GM19395 (cell line): ENCODE results near the gene BRD1.

ENCODE experiments used
- ATAC-seq: cut with Tn5 transposase; IDR thresholded peaks from one replicate; pipeline ENCODE4 v1.9.1; 2021; ENCODE audit warnings: mild to moderate bottlenecking, moderate library complexity; ENCODE audit not compliant: unreplicated experiment

BRD1 gene

DNA sequence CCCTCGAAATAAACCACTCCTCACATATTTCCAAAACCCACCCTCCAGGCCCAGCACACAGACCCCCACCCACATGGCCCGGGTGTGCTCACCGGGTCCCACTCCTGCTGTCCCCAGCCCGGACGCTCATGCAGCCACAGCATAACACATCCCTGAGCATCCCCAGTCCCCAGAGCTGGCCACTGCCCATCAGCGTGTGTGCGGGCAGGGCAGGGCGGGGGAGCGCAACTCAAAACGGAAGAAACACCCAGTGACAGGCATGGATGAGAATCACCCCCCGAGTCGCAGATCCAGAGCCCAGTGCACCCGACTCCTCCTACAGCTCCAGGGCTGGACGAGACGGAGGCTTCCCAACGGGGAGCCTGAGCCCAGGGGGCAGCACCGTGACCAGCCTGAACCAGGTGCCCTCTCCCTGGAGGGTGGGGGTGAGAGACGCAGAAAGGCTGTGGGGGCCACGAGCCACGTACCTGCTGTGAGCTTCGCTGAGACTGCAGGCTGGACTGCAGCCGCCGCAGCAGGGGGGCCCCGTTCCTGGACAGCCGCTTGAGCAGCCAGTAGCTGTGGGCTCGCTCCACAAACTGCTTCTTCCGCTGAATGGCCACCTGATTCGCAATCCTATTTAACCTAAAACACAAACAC lies 23.8 kb downstream of the BRD1 start:
- no peak for ATAC-seq

DNA sequence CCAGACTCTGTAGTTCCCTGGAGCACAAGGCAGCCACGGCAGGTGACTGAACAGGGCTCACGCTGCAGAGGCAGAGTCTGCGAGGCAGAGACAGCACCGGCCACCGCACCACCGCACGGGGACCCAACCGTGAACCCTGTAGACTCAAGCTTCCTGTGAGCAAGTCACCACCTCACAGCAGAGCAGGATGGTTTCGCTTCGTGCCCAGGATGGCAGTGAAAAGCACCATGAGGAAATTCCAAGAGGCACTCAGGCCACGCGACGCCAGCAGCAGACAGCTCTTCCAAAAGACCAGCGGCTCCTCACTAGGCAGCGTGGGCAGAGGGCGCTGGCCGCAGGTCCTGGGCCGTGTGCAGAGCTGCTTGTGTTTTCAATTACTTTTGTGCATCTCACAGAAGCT lies 24.5 kb downstream of the BRD1 start:
- ATAC-seq: no peak

DNA sequence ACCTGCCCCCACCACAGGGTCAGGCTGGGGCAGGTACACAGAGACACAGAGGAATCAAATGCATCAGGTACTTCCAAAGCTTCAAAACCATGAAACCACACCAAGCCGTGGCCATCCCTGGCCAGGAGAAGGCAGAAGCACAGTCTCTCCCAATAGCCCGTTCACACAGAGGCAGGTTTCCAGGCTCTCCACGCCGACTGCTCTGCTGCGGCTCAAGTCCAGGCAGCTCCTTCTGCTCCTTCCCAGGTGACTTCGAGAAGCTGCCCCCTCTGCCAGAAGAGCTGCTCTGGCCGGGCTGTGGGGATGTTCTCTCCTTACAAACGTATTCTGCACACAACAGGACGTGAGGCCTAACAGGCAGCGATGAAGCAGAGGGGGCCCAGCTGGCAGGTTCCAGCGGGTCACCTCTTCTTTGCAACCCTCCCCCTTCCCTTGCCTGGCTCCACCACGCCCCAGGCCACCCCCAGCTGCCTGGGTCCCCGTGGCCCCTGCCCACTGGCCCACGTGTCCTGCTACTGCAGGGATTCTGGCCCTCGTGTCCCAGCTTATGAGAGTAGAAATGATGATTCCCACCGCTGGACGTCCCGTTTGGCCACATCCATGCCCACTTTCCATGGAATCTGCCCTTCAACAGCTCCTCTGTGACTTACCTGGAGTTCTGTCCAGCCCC lies 26.1 kb downstream of the BRD1 start:
- no peak for ATAC-seq

DNA sequence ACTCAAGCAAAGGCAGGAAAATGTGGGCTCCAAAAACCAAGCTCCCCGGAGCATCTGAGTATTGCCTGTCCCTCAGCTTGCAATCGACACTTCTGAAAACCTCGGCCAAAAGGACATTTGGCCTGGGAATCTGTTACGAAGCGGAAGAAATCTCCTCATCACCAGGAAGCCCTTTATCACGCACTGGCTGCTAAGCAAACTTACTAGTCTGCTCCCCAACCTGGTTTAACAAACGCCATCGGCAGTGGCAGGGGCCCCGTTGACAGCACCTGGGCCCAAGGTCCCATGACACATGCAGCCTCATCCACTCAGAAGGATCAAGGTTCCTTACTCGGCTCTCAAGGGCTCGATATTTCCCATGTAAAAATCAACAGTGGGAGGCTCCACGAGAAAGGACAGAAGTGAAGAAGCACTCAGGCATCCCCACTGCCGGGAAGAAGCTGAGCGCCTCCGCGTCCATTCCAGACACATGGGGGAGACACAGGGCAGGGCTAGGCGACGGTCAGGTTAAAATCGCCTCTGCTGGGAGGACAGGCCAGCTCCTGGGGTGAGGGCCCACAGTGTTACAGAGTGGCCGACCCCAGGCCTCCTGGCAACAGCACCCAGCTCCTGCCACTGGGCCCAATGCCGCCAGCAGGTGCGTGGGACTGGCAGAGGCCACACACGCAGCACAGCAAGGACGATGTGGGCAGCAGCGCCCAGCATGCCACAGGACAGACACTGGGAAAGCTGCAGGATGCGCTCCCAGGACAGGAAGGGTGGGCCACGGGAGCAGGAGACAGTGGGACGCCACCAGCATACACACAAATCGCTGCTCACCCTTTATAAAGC lies 27.1 kb downstream of the BRD1 start:
- no peak for ATAC-seq

DNA sequence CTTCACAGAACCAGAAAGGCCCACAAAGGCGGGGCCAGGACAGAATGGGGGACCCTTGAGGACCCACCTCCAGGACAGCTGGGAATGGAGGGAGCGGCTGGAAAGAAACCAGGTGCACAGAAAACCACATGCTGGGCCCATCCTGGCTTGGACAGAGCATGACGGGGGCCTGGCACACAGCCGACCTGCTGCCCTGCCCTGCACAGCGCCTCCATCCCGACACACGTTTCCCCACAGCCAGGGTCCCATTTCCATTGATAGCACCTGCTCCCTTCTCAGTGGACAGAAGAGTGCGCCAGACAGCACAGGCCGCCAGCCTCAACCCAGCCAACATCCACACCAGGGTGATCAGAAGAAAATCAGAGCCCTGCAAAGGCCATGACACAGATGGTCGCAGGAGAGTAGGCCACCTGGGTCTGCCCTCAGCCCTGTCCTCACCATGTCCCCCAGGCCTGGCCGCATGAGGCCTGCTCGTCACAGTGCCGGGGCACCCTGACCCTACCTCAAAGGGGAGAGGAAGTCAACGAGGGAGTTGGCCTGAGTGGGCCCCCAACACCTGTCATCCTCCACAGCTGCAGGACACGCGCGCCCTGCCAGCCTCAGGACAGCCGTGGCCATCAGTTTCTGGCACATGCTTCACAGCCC lies 28.1 kb downstream of the BRD1 start:
- no peak for ATAC-seq

DNA sequence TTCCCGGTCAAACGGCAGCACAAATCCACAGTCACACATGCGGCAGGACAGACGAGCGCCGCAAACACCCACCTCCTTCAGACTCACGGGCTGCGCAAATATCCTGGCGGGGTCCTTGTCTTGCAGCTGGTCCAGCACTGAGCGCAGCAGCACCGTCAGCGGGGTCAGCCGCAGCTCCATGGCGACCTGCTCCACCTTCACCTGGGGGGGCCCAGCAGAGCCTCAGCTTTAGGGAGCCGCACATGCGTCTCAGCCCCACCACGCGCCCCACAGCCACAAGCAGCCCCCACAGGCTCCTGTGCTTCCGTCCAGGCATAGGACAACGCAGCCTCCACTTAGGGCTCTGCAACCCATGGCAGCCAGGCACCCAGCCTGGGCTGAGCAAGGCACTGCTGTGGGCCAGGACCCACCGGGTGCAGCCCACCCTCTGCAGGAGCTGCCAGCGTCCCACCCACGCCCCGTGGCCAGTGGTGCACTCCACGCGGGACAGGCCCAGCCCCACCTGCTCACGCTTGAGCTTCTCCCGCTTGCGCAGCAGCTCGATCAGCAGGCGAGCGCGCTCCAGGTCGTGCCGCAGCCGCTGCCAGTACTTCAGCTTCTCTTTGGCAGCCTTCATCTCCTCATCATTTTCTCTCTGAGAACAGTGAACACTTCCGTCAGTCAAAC lies 29.1 kb downstream of the BRD1 start:
- no peak for ATAC-seq

DNA sequence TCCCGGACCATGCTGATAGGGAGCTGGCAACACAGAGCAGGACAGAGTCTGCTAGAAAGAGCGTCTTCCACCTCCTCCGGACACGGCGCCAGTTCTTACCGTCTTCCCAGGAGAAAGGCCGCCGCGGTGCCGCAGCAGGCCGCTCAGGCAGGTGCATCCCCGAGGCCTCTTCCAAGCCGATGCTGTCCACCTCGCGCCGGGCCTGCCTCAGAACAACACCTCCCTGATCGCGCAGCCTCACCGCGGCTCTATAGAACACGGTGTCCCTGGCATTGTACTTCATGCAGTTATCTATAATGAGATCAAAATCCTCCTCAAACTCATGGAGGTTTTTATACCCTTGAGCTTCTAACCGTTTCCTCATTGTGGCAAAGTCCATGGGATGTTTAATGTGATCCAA lies 30.0 kb downstream of the BRD1 start:
- ATAC-seq: no peak

DNA sequence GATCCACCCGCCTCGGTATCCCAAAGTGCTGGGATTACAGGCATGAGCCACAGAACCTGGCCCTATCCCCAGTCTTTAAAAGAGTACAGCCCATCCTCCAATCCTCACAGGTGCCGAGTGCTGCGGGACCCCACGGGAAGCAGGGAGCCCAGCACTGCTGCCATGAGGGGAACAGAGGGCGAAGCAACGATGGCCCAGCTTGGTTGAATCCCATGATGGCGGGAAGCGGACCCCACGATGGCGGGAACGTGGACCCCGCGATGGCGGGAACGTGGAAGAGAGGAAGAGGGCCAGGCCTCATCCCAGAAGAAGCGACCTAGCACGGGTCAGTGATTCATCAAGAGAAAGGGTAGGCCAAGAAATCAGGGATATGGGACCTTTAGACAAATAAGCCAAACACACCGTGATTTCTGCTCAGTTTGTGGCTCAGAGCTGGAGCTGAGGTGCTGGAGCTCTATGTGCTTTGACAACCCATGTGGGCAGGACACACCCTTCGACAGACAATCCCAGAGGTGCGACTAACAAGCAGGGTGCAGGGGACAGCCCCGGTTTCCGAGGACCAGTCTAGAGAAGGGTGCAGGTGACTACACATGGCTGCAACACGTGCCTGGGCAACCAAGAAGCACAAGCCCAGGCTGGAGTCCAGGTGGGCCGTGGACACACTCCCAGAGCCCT lies 30.9 kb downstream of the BRD1 start:
- no peak for ATAC-seq

DNA sequence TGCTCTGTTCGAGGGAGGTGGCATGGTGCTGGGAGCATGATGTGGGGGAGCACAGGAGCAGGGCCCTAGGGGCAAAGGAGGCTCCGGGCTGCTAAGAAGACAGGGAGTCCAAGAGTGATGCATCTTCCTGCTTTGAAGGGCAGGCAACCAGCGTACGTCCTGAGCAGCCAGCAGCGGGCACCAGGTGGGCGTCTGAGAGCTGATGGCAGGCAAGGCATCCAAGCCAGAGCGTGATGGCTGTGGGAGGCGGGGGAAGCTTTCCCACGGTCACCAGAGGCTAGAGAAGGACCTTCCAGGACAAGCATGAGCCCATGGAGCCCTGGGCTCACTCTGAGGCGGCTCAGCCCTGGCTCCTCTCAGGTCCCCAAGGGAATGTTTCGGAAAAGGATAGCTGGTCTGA lies 32.2 kb downstream of the BRD1 start:
- no peak for ATAC-seq

DNA sequence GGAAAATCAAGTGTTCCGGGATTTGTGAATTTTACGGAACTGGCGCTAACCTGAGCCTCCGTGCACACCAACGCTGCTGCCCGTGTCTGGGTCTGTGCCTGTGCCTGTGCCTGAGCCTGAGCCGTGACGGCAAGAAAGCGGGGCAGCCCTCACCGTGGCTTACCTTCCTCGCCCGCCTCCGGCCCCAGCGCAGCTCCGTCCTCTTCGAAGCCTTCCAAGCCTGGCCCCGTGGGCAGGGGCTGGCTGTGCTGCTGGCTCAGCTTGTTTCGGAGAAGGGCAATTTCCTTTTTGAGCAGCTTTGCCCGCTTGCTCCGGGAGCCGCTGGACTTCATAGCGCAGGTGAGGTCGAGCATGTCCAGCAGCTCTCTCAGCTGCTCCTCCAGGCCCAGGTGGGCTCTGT lies 33.8 kb downstream of the BRD1 start:
- ATAC-seq: no peak

DNA sequence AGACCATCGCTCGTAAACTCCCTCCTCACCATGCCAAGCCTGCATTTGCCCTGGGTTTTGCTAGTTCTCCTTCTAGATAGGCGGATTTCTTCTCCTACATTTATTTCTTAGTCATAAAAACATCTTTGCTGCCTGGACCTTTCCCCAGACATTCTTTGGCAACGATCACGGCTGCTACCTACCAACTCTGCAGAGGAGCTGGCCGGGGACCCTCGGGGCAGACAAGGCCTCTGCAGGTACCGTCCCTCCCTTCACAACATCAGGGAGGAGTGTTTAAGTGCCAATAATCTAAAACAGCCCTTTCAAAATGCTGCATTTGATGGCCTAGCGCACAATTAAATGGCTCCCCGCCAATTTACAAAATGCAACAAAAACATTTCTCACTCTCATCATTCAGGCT lies 34.4 kb downstream of the BRD1 start:
- ATAC-seq: no peak

DNA sequence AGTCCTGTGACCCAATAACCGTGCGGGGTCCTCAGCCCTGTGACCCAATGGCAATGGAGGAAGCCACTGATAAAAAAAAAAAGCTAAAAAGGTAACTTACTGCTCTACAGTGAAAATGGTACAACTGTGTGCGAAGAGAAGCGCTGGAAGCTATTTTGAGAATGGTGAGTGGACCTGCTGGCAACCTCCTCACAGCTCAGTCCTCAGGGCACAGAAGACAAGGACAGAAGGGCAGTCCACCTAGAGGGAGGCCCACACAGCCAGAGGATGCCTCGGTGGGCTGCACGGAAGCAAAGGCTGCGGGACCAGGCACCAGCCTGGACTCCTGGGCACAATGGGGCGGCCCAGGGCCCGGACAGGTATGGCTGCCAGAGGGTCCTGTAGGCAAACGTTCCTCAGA lies 35.6 kb downstream of the BRD1 start:
- ATAC-seq: no peak

DNA sequence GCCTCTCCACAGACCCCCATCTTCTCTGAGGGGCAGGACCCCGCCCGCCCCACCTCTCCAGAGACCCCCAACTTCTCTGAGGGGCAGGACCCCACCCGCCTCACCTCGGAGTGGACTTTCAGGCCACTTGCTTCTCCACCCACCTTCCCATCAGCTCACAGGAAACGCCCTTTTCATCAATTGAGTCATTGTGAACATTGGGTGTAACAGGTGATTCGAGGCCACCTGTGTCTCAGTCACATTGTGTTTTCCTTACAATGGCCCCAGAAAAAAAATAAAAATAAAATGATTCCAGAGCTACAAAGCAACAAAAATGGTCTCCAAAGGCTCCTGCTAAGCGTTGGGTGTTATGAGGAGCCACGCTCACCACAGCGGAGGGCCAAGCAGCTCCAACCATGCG lies 36.0 kb downstream of the BRD1 start:
- no peak for ATAC-seq

DNA sequence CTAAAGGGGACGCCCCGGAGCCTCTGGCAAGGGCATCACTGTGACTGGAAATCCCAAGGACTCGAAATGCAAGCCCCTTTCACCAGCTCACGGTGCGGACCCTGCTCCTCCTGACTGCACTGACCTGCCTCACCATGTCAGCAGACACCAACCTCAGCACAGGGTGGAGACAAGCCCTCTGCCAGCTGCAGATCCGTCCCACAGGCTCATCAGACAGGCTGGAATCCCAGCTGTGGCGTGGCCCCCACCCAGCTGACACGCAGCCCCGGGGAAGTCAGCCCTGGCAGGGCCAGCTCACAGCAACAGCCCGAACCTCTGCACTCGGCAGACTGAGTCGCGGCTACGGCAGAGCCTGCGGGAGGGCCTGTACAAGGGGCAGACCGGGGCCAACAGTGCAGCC lies 36.8 kb downstream of the BRD1 start:
- no peak for ATAC-seq

DNA sequence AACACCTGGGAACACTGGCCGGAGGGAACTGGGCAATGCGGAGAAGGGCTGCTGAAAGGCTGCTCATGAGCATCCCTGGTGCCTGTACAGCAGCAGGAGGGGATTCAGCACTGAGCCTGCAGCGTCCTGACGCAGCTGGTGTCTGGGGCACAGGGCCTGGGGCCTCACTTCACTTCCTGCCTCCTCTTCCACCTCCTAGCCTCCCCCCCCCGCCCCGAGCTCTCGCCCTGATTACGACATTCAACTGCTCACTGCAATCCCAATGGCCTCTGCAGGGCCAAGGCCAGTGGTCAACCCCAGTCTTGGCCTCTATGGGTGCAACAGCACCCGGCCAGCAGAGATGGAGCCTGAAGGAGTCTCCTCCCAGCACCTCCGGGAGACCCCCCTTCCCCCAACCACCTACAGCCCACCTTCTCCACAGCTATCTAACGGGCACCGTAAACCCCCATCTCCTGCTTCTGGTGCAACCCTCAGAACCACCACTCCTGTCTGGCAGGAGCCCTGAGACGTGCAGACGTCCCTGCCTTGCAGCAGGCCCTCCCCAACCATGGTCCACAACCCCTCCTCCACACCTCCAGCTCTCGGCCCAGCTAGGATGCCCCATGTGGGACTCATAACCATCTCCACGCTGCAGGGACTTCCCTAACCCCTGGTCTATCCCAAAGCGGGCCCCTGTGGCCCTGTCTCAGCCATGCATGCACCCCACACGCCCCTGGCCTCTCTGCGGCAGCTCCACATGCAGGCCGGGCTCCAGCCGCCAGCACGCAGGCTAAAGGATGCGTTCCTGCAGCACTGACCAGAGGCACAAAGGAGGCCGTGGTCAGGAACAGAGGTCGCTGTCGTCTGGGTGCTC lies 38.2 kb downstream of the BRD1 start:
- ATAC-seq: no peak

DNA sequence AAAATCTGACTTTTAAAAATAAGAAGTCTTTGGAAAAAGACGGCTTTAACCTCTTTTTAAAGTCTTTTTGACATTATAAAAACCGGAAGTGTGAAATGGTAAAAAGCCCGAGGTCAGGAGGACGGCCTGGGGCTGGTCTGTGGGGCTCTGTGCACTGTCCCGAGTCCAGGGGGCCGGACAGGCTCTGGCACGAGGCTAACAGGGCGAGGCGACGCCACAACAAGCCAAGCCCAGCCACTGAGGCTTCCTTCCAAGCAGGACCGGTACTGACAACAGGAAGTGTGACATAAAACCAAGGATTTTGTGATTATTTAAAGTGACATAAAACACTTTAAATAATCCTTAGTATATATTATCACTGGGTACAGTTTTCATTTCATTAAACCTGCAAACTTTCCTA lies 39.2 kb downstream of the BRD1 start:
- no peak for ATAC-seq

DNA sequence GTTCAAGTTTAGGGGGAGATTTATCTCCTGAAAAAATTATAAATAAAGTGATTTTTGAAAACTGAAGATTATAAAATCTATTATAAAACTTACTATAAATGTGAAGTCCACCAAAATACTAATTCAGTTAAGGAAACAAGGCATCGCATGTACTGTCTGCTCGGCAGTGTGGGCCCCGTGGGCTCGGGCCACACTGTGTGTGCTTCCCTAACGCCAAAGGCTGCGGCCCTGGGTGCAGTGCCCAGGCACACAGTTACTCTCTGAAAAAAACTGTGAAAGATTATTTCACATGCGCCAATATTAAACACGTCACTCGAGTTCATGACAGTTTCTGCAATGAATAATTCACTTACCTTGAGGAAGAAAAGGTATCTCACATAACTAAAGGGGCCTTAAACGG lies 39.8 kb downstream of the BRD1 start:
- no peak for ATAC-seq

DNA sequence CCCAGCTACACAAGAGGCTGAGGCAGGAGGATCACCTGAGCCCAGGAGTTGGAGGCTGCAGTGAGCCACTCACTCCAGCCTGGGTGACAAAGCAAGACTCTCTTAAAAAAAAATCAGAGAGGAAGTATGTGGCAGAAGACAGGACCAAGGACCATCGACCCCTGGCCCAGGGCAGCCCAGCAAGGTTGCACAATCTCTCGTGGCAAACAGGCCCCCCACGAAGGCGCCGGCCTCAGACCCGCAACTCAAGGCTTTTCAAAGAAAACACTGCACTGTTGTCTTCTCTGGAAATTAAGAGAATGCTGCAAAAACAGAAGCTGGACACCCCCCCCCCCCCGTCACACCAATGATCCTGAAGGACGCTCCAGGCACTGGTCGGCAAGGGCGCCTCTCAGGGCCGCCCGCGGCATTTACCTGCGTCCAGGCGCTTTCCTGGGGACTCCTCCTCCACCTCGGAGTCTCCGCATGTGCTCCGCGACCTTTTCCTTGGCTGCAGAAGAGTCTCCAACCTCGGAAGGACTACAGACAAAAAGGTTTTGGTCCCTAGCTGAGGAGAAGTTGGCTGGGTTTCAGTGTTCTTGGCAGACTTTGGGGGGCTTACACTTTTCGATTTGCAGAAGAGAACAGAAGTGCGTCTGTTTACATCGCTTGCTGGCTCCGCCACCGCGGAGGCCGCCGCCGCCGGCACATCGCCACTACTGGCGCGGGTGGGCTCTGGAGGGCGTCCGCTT lies 40.5 kb downstream of the BRD1 start:
- no peak for ATAC-seq

DNA sequence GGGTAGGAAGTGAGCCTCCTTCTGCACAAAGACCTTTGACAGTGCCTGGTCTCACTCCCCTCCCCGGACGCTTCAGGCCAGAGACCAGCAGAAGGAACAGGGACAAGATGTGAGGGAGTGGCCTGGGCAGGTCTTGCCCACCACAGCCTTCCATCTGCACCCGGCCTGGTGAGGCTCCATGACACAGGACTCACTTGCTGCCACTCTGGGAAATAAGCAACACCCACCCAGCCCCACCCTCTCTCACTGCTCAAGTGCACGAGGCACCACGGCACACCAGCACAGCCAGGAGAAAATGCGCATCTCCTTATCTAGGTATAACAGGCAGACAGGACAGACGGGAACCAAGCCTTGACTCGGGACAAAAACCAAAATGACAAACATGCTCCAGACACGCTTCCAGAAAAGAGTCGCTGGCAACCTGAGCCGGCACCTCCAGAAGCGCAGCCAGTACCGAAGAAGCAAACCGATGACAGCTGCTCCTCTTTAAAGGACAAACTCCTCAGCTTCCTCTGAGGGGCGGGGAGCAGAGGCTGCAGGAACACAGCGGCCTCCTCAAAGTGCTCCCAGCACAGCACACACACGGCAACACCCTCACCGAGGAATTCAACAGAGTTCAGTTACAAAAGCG lies 41.7 kb downstream of the BRD1 start:
- no peak for ATAC-seq
